Measurements from ENCODE around the gene TOM1L2.

- TF ChIP-seq EP300 (IDR thresholded peaks at IDR 0.05; ENCODE audit: borderline replicate concordance) (no peak), MAX (IDR thresholded peaks at IDR 0.05) (no peak), TCF12 (IDR thresholded peaks at IDR 0.05; ENCODE audit: low read depth) (no peak), RAD21 (IDR thresholded peaks at IDR 0.05; ENCODE audit: low read depth) (no peak), CREB1 (IDR thresholded peaks at IDR 0.05; ENCODE audit: low read depth) (no peak), REST (IDR thresholded peaks at IDR 0.05; ENCODE audit: low read depth) (no peak), NFIC (IDR thresholded peaks at IDR 0.05) (no peak), USF1 (IDR thresholded peaks at IDR 0.05) (no peak), YY1 (IDR thresholded peaks at IDR 0.05; ENCODE audit: low read depth) (no peak), TAF1 (IDR thresholded peaks at IDR 0.05; ENCODE audit: low read depth) (no peak), EGR1 (IDR thresholded peaks at IDR 0.05) (no peak), ZBTB7A (IDR thresholded peaks at IDR 0.05; ENCODE audit: low read depth) (no peak)
These were observed 141.4 kb downstream of the TOM1L2 start for GRCh38 chr17:17830740-17831207.

Measured in Ishikawa (cell line).